Measurements from ENCODE around the gene NDUFV1. TPM values are rescaled to one million over a fixed set of nuclear protein-coding genes. Genes with fewer than 3 reads are reported as not detected.

The NDUFV1 gene
- total RNA-seq, 1 experiment from 2014 or later, result 250 TPM

GRCh38 chr11:67640021-67640757 lies 33.5 kb downstream of the NDUFV1 start:
- BruUV-seq (replicated peaks), result no TSS peak
- no peak for TF ChIP-seq EZH2 (IDR thresholded peaks at IDR 0.05; ENCODE audit: borderline replicate concordance, low read depth, low read length, poor library complexity, severe bottlenecking)
- TF ChIP-seq, protein P1, sequence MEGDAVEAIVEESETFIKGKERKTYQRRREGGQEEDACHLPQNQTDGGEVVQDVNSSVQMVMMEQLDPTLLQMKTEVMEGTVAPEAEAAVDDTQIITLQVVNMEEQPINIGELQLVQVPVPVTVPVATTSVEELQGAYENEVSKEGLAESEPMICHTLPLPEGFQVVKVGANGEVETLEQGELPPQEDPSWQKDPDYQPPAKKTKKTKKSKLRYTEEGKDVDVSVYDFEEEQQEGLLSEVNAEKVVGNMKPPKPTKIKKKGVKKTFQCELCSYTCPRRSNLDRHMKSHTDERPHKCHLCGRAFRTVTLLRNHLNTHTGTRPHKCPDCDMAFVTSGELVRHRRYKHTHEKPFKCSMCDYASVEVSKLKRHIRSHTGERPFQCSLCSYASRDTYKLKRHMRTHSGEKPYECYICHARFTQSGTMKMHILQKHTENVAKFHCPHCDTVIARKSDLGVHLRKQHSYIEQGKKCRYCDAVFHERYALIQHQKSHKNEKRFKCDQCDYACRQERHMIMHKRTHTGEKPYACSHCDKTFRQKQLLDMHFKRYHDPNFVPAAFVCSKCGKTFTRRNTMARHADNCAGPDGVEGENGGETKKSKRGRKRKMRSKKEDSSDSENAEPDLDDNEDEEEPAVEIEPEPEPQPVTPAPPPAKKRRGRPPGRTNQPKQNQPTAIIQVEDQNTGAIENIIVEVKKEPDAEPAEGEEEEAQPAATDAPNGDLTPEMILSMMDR (conservative IDR thresholded peaks at IDR 0.05; ENCODE audit: low read depth, low read length), result peak; percentile 83
- intact Hi-C loops (cut with micrococcal nuclease; ENCODE audit: unreplicated experiment), result no loop called here
- ChIA-PET CTCF (interaction anchor here (1.2 kb wide), 1 partner anchor 11 kb away, joined by 3 read pairs; no protein-coding TSS in a partner anchor), POLR2A (ENCODE audit: low non-redundant PET) (no interaction called here)
- H3K27ac ChIP-seq (ENCODE audit: low read depth, low read length, poor library complexity, severe bottlenecking), result no peak overlapping the region
- H3K36me3 ChIP-seq (ENCODE audit: insufficient read depth, low read length, poor library complexity, severe bottlenecking), result no peaks in the 10 kb centered on the region
- H3K4me1 ChIP-seq (ENCODE audit: insufficient read depth, low read length, poor library complexity, severe bottlenecking), result no peaks in the 10 kb centered on the region
- H3K9me3 ChIP-seq (ENCODE audit: low read depth, low read length, poor library complexity, severe bottlenecking), result no peaks in the 10 kb centered on the region
- DNase-seq (ENCODE audit: low spot score), result peak; percentile 69
- no peaks in the 10 kb centered on the region for H3K27me3 ChIP-seq (replicated peaks; ENCODE audit: insufficient read depth, low read depth, low read length, poor library complexity)
- H3K4me3 ChIP-seq (ENCODE audit: low read depth, low read length, poor library complexity, severe bottlenecking), result no peak overlapping the region

DNA sequence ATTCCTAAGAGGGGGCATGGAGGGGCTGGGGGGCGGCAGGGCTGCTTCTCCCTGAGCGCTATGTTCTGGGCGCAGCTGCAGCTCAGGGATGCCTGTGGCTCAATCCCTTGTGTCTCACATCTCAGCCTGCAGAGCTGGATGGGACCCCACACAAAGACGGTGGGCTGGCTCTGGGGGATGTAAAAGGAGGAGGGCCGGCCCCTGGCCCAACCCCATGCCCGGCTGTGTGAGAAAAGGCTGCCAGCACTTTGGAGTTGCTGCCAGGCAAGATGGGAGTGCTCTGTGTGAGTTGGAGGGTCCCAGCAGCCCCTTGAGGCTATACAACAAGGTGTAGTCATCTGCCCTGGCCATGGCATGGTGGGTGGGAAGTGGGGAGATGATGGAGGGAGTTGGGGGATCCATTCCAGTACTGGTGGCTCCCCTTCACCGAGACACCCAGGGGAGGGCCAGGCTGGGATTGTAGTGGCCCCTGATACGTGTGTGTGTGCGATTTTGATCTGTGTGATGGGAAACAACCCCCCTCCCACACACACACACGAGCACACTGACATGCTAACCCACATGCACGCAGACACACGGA lies 34.1 kb downstream of the NDUFV1 start:
- intact Hi-C loops (cut with micrococcal nuclease; ENCODE audit: unreplicated experiment), result no loop called here

DNA sequence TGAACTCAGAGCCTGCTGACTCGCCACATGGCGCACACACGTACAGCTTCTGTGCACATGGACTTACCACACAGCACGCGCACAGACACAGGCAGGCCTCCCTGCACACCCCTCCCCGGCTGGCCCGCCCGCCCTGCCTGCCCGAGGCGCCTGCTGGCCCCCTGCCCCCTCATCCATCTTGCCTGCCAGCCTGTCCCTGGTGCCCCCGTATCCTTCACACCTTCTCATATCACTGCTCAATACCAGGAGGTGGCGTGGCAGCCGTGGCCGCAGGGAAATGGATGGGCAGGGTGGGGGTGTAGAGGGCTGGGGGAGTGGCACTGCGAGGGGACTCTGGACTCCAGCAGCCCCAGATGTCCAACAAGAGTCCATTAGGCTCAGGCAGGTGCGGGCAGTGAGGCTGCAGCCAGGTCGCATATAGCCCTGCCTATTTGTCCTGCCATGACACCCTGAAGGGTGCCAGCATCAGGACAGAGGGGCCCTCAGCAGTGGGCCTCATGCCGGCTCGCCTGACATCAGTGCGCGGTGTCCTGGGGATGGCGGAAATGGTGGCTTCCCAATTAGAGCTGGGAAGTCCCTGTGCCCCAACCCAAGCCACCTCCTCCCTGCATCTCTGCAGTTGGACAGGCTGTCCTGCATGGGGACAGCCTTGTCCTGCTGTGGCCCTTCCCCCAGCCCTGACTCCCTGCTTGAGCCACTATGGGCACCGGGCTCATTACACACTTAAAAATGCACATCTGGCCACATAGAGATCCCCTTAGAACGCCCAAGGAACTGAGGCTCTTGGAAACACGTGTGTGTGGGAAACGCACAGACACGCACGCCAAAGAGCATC lies 34.8 kb downstream of the NDUFV1 start:
- no TSS peak for BruUV-seq (replicated peaks)
- no peaks in the 10 kb centered on the region for H3K27me3 ChIP-seq (replicated peaks; ENCODE audit: insufficient read depth, low read depth, low read length, poor library complexity)
- no peak overlapping the region for H3K4me3 ChIP-seq (ENCODE audit: low read depth, low read length, poor library complexity, severe bottlenecking)
- CTCF ChIA-PET, result interaction anchor here (1.2 kb wide), 1 partner anchor 12 kb away, joined by 3 read pairs; no protein-coding TSS in a partner anchor
- intact Hi-C loops (cut with micrococcal nuclease; ENCODE audit: unreplicated experiment), result no loop called here
- H3K4me1 ChIP-seq (ENCODE audit: insufficient read depth, low read length, poor library complexity, severe bottlenecking), result no peaks in the 10 kb centered on the region
- TF ChIP-seq EZH2 (IDR thresholded peaks at IDR 0.05; ENCODE audit: borderline replicate concordance, low read depth, low read length, poor library complexity, severe bottlenecking), result no peak
- TF ChIP-seq, protein P1 (conservative IDR thresholded peaks at IDR 0.05; ENCODE audit: low read depth, low read length), result no peak
- H3K9me3 ChIP-seq (ENCODE audit: low read depth, low read length, poor library complexity, severe bottlenecking), result no peaks in the 10 kb centered on the region
- no peaks in the 10 kb centered on the region for H3K36me3 ChIP-seq (ENCODE audit: insufficient read depth, low read length, poor library complexity, severe bottlenecking)
- DNase-seq (ENCODE audit: low spot score), result no peak
- no peak overlapping the region for H3K27ac ChIP-seq (ENCODE audit: low read depth, low read length, poor library complexity, severe bottlenecking)
- POLR2A ChIA-PET (ENCODE audit: low non-redundant PET), result no interaction called here

More for the DNA sequence above, 34.1 kb downstream of the NDUFV1 start:
- DNase-seq (ENCODE audit: low spot score), result no peak
- H3K27me3 ChIP-seq (replicated peaks; ENCODE audit: insufficient read depth, low read depth, low read length, poor library complexity), result no peaks in the 10 kb centered on the region
- ChIA-PET POLR2A (ENCODE audit: low non-redundant PET) (no interaction called here), CTCF (interaction anchor here (1.2 kb wide), 1 partner anchor 12 kb away, joined by 3 read pairs; no protein-coding TSS in a partner anchor)
- H3K27ac ChIP-seq (ENCODE audit: low read depth, low read length, poor library complexity, severe bottlenecking), result no peak overlapping the region
- no peak overlapping the region for H3K4me3 ChIP-seq (ENCODE audit: low read depth, low read length, poor library complexity, severe bottlenecking)
- H3K9me3 ChIP-seq (ENCODE audit: low read depth, low read length, poor library complexity, severe bottlenecking), result no peaks in the 10 kb centered on the region
- H3K36me3 ChIP-seq (ENCODE audit: insufficient read depth, low read length, poor library complexity, severe bottlenecking), result no peaks in the 10 kb centered on the region
- TF ChIP-seq EZH2 (IDR thresholded peaks at IDR 0.05; ENCODE audit: borderline replicate concordance, low read depth, low read length, poor library complexity, severe bottlenecking), result no peak
- no TSS peak for BruUV-seq (replicated peaks)
- H3K4me1 ChIP-seq (ENCODE audit: insufficient read depth, low read length, poor library complexity, severe bottlenecking), result no peaks in the 10 kb centered on the region

Measured in A673 (cell line).